Stimulated activated CD4-positive, alpha-beta T cell treated with anti-CD3 and anti-CD28 coated beads, Interleukin-1b, Interleukin-23, amount 100 ng/mL, for 24 hours (primary cell): Measurements from ENCODE around the gene ATAD3C.
"Not testable (repeated sequence)": the region's sequence is repeated elsewhere in the genome, so short reads cannot be mapped to it uniquely, and the experiment has no call there.

Experiments
- DNase-seq, 4 experiments: peaks; one replicate each; pipeline ENCODE4 v3.0.0-alpha.2; 2020; ENCODE audit warnings: low read depth in 4 of 4, low spot score in 1 of 4

The ATAD3C gene

DNA sequence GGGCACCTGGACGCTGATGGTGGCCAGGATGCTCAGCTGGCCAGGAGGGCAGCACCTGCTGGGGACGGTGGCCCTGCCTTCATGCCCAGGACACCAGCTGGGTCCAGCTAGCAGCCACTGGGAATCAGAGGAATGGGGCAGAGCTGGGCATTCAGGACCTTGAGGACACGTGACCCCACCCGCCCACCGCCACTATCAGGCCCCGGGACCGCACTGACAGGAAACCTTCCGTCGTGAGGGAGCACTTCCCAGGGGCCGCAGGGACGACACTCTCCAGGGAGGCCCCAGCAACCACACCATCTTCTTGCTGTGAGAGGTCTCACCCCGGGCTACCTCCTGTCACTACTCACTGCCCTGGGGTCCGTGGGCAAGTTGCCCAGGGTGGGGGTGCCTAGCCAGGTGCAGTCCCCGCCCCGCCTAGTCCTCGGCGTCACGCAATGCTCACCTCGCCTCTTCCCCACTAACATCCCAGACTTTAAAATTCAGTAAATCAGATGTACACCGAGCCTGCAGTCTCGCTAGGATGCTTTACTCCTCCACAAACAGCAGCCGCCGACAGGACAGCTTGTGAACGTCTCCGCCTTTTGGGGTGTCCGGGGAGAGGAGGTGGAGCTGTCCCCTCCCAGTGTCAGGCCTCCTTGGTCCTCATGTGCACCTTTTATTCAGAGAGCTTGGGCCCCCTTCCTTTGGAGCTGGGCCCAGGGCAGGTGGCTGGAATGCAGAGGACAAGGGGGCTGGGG, 9.1 kb upstream of the ATAD3C start:
- DNase-seq: no peak

DNA sequence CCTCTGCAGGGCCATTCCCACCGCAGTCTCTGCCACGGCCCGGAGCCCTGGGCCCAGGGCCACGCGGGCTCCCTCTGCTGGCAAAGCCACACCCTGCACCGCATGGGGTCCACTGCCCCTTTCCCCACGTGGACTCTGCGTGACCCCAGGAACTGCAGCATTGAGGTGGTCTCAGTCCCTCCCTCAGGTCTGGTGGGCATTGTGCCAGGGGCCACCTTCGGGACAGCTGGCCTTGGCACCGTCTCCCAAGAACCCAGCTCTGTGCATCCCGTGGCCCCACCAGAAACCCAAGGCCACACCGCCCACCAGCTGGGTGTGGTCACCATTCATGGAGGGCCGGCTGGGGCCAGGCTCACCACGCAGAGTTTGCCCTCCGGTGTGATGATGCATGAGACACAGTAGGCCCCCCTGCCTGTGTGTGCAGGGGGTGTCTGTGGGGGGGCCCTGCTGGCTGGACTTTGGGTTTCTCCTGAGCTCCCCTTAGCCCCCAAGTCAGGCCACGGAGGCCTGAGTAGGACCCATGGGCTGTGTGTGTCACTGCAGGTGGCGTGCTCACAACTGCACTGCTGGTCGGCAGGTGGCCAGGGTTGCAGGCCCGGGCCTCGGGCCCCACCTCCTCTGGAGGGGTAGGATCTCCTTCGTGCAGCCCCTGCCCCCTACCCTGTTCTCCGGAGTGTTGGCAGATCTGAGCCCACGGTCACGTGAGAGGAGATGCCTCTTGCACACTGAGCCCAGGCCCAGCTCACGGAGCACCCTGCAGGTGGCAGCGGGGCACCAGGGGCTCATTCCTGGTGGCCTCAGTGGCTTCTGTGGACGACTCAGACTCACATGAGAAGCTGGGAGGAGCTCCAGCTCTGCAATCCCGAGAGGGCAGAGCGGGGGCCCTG, 8.2 kb upstream of the ATAD3C start:
- DNase-seq: peak; percentile 34 to 54 (median 49)

- no peak for DNase-seq
Measured at GRCh38 chr1:1442069-1442770, 7.3 kb upstream of the ATAD3C start.

- not testable (repeated sequence) for DNase-seq
Measured at GRCh38 chr1:1446631-1447030, 2.9 kb upstream of the ATAD3C start.

GRCh38 chr1:1450616-1451015, 1.1 kb downstream of the ATAD3C start:
- DNase-seq: not testable (repeated sequence)

DNA sequence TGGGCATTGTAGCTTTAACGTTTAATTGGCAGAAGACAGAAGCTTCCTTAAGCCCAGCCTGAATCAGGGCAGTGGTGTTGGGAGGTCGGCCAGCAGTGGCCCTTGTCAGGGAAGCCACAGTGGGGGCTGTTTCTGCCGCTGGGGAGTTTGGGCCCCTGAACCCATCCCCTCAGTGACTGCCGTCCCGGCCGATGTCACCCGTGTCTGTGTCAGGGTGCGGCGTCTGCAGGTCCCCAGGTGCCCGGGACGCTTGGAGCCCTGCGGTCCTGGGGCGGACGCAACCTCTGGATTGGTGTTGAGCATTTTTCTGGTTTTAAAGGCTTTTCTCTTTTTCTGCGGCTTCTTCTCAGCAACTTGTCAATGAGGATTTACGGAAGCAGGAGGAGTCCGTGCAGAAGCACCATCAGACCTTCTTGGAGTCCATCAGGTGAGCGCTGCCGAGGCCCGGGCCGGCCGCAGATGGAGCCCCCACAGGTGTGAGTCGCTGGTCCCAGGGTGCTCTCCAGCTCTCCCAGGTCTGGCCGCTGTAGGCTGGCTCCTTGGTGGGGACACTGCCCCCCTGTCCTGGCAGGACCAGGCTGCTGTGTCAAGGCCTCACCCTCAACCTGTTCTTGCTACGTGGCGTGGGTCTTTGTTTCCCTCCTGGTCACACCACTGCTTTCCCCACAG, 2.3 kb downstream of the ATAD3C start:
- DNase-seq: no peak

- not testable (repeated sequence) for DNase-seq
Measured at GRCh38 chr1:1452365-1452739, 2.9 kb downstream of the ATAD3C start.

GRCh38 chr1:1452882-1453281, 3.4 kb downstream of the ATAD3C start:
- no peak for DNase-seq

GRCh38 chr1:1454286-1455056, 5.0 kb downstream of the ATAD3C start:
- DNase-seq: not testable (repeated sequence)

DNA sequence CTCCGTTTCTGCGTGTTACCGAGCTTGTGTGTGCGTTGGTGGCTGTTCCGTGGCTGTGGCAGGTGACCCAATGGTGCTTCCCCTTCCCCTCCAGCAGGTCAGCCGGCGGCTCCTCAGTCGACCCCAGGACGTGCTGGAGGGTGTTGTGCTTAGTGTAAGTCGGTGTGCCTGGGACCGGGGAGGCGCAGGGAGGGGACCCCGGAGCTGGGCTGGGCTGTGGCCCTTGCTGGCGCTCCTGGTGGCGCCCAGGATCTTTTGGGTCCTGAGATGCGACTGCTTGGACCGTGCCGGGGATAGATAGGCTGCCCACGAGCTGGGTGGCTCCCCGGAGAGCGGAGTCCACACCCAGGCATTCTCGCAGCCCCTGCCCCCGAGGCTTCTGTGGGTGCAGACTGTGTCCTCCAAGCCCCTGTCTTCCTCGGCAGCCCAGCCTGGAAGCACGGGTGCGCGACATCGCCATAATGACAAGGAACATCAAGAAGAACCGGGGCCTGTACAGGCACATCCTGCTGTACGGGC, 5.9 kb downstream of the ATAD3C start:
- DNase-seq: no peak

GRCh38 chr1:1455934-1456333, 6.4 kb downstream of the ATAD3C start:
- DNase-seq: not testable (repeated sequence)

GRCh38 chr1:1456683-1457255, 7.3 kb downstream of the ATAD3C start:
- DNase-seq: not testable (repeated sequence)

DNA sequence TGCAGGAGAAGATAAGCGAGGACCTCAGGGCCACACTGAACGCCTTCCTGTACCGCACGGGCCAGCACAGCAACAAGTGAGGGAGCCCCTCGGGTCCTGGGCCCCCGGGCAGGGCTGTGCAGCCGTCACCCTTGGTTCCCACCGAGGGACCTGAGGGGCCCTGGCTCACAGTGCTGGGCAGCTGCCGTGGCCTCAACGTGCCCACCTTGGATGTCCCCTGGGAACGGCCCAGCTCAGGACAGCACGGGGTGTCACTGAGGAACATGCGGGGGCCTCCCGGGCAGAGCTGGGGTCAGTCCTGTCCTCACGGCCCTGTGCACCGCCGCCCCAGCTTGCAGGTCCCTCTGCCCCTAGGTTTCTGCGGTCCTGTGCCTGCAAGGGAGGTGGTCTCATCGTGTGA, 9.7 kb downstream of the ATAD3C start:
- DNase-seq: not testable (repeated sequence)

DNA sequence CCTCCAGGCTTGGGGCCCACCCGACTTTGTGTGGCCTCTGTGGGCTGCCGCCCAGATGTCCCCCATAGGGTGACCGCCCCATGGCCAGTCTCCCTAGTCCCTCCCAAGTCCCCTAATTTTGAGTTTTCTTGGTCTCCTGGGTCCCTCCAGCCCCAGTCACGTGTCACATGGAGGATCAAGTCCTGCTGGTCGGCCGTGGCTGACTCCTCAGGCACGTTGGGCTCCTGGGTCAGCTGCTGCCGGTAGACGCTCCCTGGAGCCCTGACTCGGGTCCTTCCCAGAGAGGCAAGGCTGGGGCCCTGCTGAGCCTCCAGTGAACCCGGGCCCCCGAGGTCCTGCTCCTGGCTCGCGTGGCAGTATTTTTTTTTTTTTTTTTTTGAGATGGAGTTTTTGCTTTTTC, 10.2 kb downstream of the ATAD3C start:
- DNase-seq: not testable (repeated sequence)

- DNase-seq: no peak
Measured at GRCh38 chr1:1460540-1461130, 11.1 kb downstream of the ATAD3C start.

DNA sequence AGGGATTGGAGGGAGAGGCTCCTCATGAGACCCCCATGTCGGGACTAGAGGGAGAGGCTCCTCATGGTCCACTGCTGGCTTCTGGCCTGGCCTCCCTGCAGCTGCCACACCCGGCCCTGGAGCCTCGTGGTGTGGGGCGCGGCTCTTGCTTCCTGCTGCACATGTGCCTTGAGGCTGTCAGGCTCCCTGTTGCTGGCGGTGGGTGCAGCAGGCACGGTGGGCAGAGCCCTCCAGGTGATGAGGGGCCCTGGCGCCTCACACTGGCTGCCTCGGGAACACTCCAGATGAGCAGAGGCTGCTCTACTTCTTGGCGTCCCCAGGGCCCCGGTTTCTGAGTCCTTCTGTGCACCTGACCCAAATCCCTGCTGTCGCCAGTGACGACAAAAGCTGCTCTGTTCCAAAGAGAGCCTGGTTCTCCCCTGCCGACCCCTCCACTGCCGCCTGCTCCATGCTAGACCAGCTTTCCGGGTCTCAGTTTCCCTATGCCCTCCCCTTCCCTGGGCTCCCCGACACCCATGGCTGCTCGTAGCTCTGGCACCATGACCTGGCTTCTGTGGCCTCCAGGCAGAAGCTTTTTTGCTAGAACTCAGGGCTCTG, 12.3 kb downstream of the ATAD3C start:
- no peak for DNase-seq

- DNase-seq: no peak
Measured at GRCh38 chr1:1462318-1462966, 13.0 kb downstream of the ATAD3C start.

- no peak for DNase-seq
Measured at GRCh38 chr1:1463312-1463711, 13.8 kb downstream of the ATAD3C start.
